Hepatocyte (in vitro differentiated cells): ENCODE measurements around the gene SPDEF.

Source experiments
- CTCF ChIP-seq: fragments of 200-600 bp; sonication (generic); IDR thresholded peaks from 2 replicates; pipeline ENCODE4 v1.5.1; 2016; ENCODE audit warnings: antibody characterized with exemption, mild to moderate bottlenecking; ENCODE audit not compliant: poor library complexity
- EZH2phosphoT487 ChIP-seq: fragments of 200-600 bp; sonication (generic); IDR thresholded peaks from one replicate; pipeline ENCODE4 v1.6.1; 2018; ENCODE audit warnings: antibody characterized with exemption, mild to moderate bottlenecking, low read depth, moderate library complexity; ENCODE audit not compliant: unreplicated experiment, severe bottlenecking

- TF ChIP-seq CTCF (no peak), EZH2phosphoT487 (no peak)
Observed at GRCh38 chr6:34556031-34556471, at the start of gene SPDEF.
